ENCODE results near the gene FBXL14. TPM values are rescaled to one million over a fixed set of nuclear protein-coding genes. Genes with fewer than 3 reads are reported as not detected.

FBXL14 gene
- total RNA-seq, 4 donors from 2014 or later, result 10.9 to 16.4 (median 13.1) TPM

DNA sequence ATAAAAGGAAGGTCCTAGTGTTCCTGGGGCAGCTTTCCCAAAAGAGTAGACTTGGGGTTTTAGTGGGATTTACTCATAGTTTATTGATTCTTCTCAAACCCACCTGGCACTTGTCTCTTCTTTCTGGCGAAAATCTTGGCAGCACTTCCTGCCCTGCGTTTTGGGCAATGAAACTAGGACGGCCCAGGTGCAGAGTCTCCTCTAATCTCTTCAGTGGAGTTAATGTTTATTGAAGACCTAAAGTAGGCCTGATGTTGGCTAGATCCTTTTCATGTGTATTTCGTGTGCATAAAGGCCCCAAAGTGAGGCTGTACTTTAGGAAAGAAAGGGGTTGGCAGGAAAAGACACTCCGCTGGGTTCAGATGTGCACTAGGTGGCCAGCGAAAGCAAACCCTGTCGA, 39.8 kb upstream of the FBXL14 start:
- TF ChIP-seq, protein P1, sequence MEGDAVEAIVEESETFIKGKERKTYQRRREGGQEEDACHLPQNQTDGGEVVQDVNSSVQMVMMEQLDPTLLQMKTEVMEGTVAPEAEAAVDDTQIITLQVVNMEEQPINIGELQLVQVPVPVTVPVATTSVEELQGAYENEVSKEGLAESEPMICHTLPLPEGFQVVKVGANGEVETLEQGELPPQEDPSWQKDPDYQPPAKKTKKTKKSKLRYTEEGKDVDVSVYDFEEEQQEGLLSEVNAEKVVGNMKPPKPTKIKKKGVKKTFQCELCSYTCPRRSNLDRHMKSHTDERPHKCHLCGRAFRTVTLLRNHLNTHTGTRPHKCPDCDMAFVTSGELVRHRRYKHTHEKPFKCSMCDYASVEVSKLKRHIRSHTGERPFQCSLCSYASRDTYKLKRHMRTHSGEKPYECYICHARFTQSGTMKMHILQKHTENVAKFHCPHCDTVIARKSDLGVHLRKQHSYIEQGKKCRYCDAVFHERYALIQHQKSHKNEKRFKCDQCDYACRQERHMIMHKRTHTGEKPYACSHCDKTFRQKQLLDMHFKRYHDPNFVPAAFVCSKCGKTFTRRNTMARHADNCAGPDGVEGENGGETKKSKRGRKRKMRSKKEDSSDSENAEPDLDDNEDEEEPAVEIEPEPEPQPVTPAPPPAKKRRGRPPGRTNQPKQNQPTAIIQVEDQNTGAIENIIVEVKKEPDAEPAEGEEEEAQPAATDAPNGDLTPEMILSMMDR (IDR thresholded peaks at IDR 0.05), result no peak
- TF ChIP-seq EP300 (IDR thresholded peaks at IDR 0.05), result no peak
- no peak for TF ChIP-seq POLR2A (IDR thresholded peaks at IDR 0.05)
- TF ChIP-seq POLR2AphosphoS5 (IDR thresholded peaks at IDR 0.05), result no peak
- no peaks in the 10 kb centered on the region for H3K27me3 ChIP-seq
- no peak for ATAC-seq
- H3K4me1 ChIP-seq, result peaks cover 4 to 86% (median 21%) of the 10 kb centered on the region in 3 donors
- H3K36me3 ChIP-seq, result peaks cover 0 to 6% of the 10 kb centered on the region in 2 donors
- WGBS, 2 donors (ENCODE audit: low coverage in 1 of 2), result 38 to 46% methylated on average over 6 to 7 of the region's 7 CpGs
- no peaks in the 10 kb centered on the region for H3K9me3 ChIP-seq
- no peak overlapping the region for H3K4me3 ChIP-seq
- peak overlapping the region; percentile 52 to 91 (median 84) for H3K27ac ChIP-seq

DNA sequence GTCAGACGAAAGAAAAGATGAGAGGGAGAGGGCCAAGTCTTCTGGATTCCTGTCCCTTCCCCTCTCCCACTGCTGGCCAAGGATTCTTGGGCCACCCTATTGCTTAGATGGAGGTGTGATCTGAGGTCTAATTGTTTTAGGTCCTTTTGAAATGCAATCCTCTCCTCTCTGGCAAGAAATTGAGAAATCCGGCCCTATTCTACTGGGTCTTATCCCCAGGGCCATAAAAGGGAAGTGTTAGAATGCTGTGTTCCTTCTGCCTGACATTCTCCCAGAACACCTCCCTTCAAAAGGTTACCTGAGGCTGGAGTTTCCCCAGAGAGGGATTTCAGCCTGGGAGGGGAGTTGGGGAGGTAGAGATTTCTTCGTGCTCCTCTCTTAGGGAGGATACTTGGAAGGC, 39.1 kb upstream of the FBXL14 start:
- Histone ChIP-seq H3K27me3 (no peaks in the 10 kb centered on the region), H3K36me3 (peaks cover 0 to 6% of the 10 kb centered on the region in 2 donors), H3K9me3 (no peaks in the 10 kb centered on the region), H3K4me1 (peaks cover 4 to 87% (median 21%) of the 10 kb centered on the region in 3 donors), H3K27ac (peak overlapping the region; percentile 52 to 91 (median 84)), H3K4me3 (no peak overlapping the region)
- TF ChIP-seq EP300 (IDR thresholded peaks at IDR 0.05), result no peak
- TF ChIP-seq POLR2A (IDR thresholded peaks at IDR 0.05), result no peak
- TF ChIP-seq, protein P1 (IDR thresholded peaks at IDR 0.05), result no peak
- no peak for TF ChIP-seq POLR2AphosphoS5 (IDR thresholded peaks at IDR 0.05)
- peak; percentile 32 for ATAC-seq
- 17 to 58% methylated on average over 2 of the region's 3 CpGs for WGBS, 2 donors (ENCODE audit: low coverage in 1 of 2)

DNA sequence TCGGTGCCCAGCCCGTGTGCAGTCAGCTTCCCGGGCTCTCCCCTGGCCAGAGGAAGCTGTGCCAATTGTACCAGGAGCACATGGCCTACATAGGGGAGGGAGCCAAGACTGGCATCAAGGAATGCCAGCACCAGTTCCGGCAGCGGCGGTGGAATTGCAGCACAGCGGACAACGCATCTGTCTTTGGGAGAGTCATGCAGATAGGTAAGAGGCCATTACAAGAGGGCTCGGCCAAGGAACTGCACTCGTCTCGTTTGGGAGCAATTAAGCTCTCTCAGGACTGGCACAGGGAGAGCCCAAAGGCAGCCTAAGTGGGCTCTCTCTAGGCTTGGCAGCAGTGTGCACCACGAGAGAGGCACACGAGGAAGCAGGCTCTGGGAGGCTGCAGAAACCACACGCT, 38.3 kb upstream of the FBXL14 start:
- no peak for TF ChIP-seq POLR2A (IDR thresholded peaks at IDR 0.05)
- TF ChIP-seq EP300 (IDR thresholded peaks at IDR 0.05), result no peak
- TF ChIP-seq POLR2AphosphoS5 (IDR thresholded peaks at IDR 0.05), result no peak
- TF ChIP-seq, protein P1 (IDR thresholded peaks at IDR 0.05), result no peak
- 48 to 84% methylated on average over 7 to 9 of the region's 14 CpGs for WGBS, 2 donors (ENCODE audit: low coverage in 1 of 2)
- no peak overlapping the region for H3K4me3 ChIP-seq
- H3K36me3 ChIP-seq, result peaks cover 0 to 6% of the 10 kb centered on the region in 2 donors
- no peaks in the 10 kb centered on the region for H3K27me3 ChIP-seq
- peaks cover 4 to 80% (median 21%) of the 10 kb centered on the region in 3 donors for H3K4me1 ChIP-seq
- H3K27ac ChIP-seq, result peak overlapping the region; percentile 16 to 91 (median 84)
- ATAC-seq, result no peak
- H3K9me3 ChIP-seq, result no peaks in the 10 kb centered on the region

DNA sequence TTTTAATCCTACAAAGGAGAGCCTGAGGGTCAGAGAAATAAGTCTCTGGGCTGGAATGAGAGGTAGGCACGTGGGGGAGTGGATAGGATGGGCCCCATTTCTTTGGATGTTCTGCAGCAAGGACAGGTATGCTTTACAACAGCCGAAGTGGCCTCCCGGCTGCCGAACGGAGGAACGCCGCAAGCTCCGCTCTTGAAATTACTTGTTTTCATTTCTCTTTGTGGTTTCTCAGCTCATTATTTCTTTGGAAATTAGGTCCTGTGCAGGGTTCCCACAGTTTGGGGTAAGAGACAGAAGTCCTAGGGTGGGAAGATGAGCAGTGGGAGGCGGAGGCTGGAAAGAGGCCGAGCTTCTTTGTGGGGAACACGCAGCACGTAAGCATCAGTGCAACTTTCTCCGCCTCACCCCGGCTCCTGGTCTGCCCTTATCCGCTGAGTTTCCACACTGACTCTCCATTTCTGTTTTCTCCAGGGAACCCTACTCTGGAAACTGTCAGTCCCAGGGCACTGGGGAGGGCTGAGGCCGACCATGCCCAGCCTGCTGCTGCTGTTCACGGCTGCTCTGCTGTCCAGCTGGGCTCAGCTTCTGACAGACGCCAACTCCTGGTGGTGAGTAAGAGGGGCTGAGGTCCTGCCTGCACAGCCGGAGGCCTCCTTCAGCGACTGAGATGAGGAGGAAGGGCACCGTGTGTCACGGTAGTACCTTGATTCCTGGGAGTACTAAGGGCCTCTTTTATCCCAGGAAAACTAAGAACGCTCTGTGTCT, 36.6 kb upstream of the FBXL14 start:
- peaks cover 0 to 6% of the 10 kb centered on the region in 2 donors for H3K36me3 ChIP-seq
- H3K9me3 ChIP-seq, result no peaks in the 10 kb centered on the region
- H3K27ac ChIP-seq, result peak overlapping the region; percentile 76 to 91 (median 88)
- H3K27me3 ChIP-seq, result no peaks in the 10 kb centered on the region
- 68 to 72% methylated on average over 11 to 14 of the region's 23 CpGs for WGBS, 2 donors (ENCODE audit: low coverage in 1 of 2)
- TF ChIP-seq, protein P1 (IDR thresholded peaks at IDR 0.05), result peak in 2 of 4 experiments; percentile 5 to 21
- TF ChIP-seq POLR2AphosphoS5 (IDR thresholded peaks at IDR 0.05), result no peak
- peaks cover 4 to 76% (median 21%) of the 10 kb centered on the region in 3 donors for H3K4me1 ChIP-seq
- no peak for ATAC-seq
- H3K4me3 ChIP-seq, result peak overlapping the region; percentile 65 to 79

Measured in gastroesophageal sphincter (tissue), 4 donors.